Ammon's horn (tissue), 1 donor: Measurements from ENCODE around the gene ZRANB3.
"Not testable (repeated sequence)": the region's sequence is repeated elsewhere in the genome, so short reads cannot be mapped to it uniquely, and the experiment has no call there.

Experiments
- DNase-seq: peaks from one replicate; pipeline ENCODE4 v3.0.0-alpha.2; 2016; ENCODE audit warnings: low spot score

Gene ZRANB3

GRCh38 chr2:135490376-135490775 lies 40.6 kb downstream of the ZRANB3 start:
- no peak for DNase-seq

- DNase-seq = no peak
These were observed 45.6 kb downstream of the ZRANB3 start for GRCh38 chr2:135485441-135485840.

GRCh38 chr2:135475128-135475527 lies 55.9 kb downstream of the ZRANB3 start:
- no peak for DNase-seq

GRCh38 chr2:135473567-135473966 lies 57.5 kb downstream of the ZRANB3 start:
- DNase-seq = no peak

- peak; percentile 4 for DNase-seq
These were observed 59.9 kb downstream of the ZRANB3 start for GRCh38 chr2:135471106-135471505.

GRCh38 chr2:135457279-135457678 lies 73.7 kb downstream of the ZRANB3 start:
- no peak for DNase-seq

- no peak for DNase-seq
These were observed 74.2 kb downstream of the ZRANB3 start for GRCh38 chr2:135456835-135457234.

- DNase-seq = no peak
These were observed 74.6 kb downstream of the ZRANB3 start for GRCh38 chr2:135456431-135456830.

GRCh38 chr2:135454608-135455007 lies 76.4 kb downstream of the ZRANB3 start:
- no peak for DNase-seq

- not testable (repeated sequence) for DNase-seq
These were observed 78.0 kb downstream of the ZRANB3 start for GRCh38 chr2:135453027-135453426.

- no peak for DNase-seq
These were observed 79.1 kb downstream of the ZRANB3 start for GRCh38 chr2:135451966-135452365.

GRCh38 chr2:135443013-135443412 lies 88.0 kb downstream of the ZRANB3 start:
- not testable (repeated sequence) for DNase-seq

GRCh38 chr2:135435155-135435554 lies 95.9 kb downstream of the ZRANB3 start:
- not testable (repeated sequence) for DNase-seq

GRCh38 chr2:135424849-135425248 lies 106.2 kb downstream of the ZRANB3 start:
- DNase-seq = no peak

GRCh38 chr2:135422898-135423297 lies 108.1 kb downstream of the ZRANB3 start:
- DNase-seq = no peak

GRCh38 chr2:135411646-135412045 lies 119.4 kb downstream of the ZRANB3 start:
- no peak for DNase-seq

- no peak for DNase-seq
These were observed 121.6 kb downstream of the ZRANB3 start for GRCh38 chr2:135409436-135409835.

GRCh38 chr2:135396259-135396658 lies 134.8 kb downstream of the ZRANB3 start:
- DNase-seq = not testable (repeated sequence)

GRCh38 chr2:135386993-135387392 lies 144.0 kb downstream of the ZRANB3 start:
- DNase-seq = no peak

GRCh38 chr2:135378591-135378990 lies 152.4 kb downstream of the ZRANB3 start:
- no peak for DNase-seq

GRCh38 chr2:135373702-135374101 lies 157.3 kb downstream of the ZRANB3 start:
- DNase-seq = no peak

- no peak for DNase-seq
These were observed 181.1 kb downstream of the ZRANB3 start for GRCh38 chr2:135349941-135350340.

GRCh38 chr2:135348096-135348704 lies 182.8 kb downstream of the ZRANB3 start:
- not testable (repeated sequence) for DNase-seq

GRCh38 chr2:135337071-135337470 lies 193.9 kb downstream of the ZRANB3 start:
- no peak for DNase-seq
